Measurements from ENCODE around the gene MARVELD1.

Gene MARVELD1

GRCh38 chr10:97669571-97669970 lies 44.0 kb upstream of the MARVELD1 start:
- H3K27me3 ChIP-seq (ENCODE audit: low read depth, low read length): no peaks in the 10 kb centered on the region
- H3K4me3 ChIP-seq (ENCODE audit: low read length): no peak overlapping the region
- no peak overlapping the region for H3K9ac ChIP-seq (ENCODE audit: low read length)
- no peaks in the 10 kb centered on the region for H4K20me1 ChIP-seq (ENCODE audit: insufficient read depth, low read length)
- no peak overlapping the region for H2AFZ ChIP-seq (ENCODE audit: low read depth, low read length)
- H3K36me3 ChIP-seq (replicated peaks; ENCODE audit: low read depth, low read length): peaks cover 9% of the 10 kb centered on the region
- no peak overlapping the region for H3K27ac ChIP-seq (ENCODE audit: low read length)
- H3K4me2 ChIP-seq (ENCODE audit: low read length): no peak overlapping the region
- no peaks in the 10 kb centered on the region for H3K4me1 ChIP-seq (ENCODE audit: low read length)
- TF ChIP-seq CTCF (IDR thresholded peaks at IDR 0.05; ENCODE audit: low read depth, low read length): no peak
- TF ChIP-seq EZH2phosphoT487 (IDR thresholded peaks at IDR 0.05; ENCODE audit: low read depth): no peak
- H3K9me3 ChIP-seq (ENCODE audit: insufficient read depth, low read length): no peaks in the 10 kb centered on the region
- H3K79me2 ChIP-seq (ENCODE audit: low read length): no peaks in the 10 kb centered on the region

GRCh38 chr10:97673736-97674525 lies 39.6 kb upstream of the MARVELD1 start:
- Histone ChIP-seq H3K9ac (ENCODE audit: low read length) (no peak overlapping the region), H3K79me2 (ENCODE audit: low read length) (no peaks in the 10 kb centered on the region), H3K36me3 (replicated peaks; ENCODE audit: low read depth, low read length) (peaks cover 8% of the 10 kb centered on the region), H3K27ac (ENCODE audit: low read length) (no peak overlapping the region), H3K27me3 (ENCODE audit: low read depth, low read length) (no peaks in the 10 kb centered on the region), H4K20me1 (ENCODE audit: insufficient read depth, low read length) (0 out of 2 replicates have a peak, but pooled peaks cover 4% of the 10 kb centered on the region), H2AFZ (ENCODE audit: low read depth, low read length) (no peak overlapping the region), H3K4me2 (ENCODE audit: low read length) (no peak overlapping the region), H3K9me3 (ENCODE audit: insufficient read depth, low read length) (no peaks in the 10 kb centered on the region), H3K4me3 (ENCODE audit: low read length) (no peak overlapping the region), H3K4me1 (ENCODE audit: low read length) (peaks cover 8% of the 10 kb centered on the region)
- TF ChIP-seq CTCF (IDR thresholded peaks at IDR 0.05; ENCODE audit: low read depth, low read length): no peak
- no peak for TF ChIP-seq EZH2phosphoT487 (IDR thresholded peaks at IDR 0.05; ENCODE audit: low read depth)

- H3K27me3 ChIP-seq (ENCODE audit: low read depth, low read length): no peaks in the 10 kb centered on the region
- H3K36me3 ChIP-seq (replicated peaks; ENCODE audit: low read depth, low read length): peaks cover 6% of the 10 kb centered on the region
- 0 out of 2 replicates have a peak, but pooled peaks cover 4% of the 10 kb centered on the region for H4K20me1 ChIP-seq (ENCODE audit: insufficient read depth, low read length)
- H3K9ac ChIP-seq (ENCODE audit: low read length): no peak overlapping the region
- H2AFZ ChIP-seq (ENCODE audit: low read depth, low read length): no peak overlapping the region
- TF ChIP-seq EZH2phosphoT487 (IDR thresholded peaks at IDR 0.05; ENCODE audit: low read depth): no peak
- no peak for TF ChIP-seq CTCF (IDR thresholded peaks at IDR 0.05; ENCODE audit: low read depth, low read length)
- peaks cover 8% of the 10 kb centered on the region for H3K4me1 ChIP-seq (ENCODE audit: low read length)
- no peak overlapping the region for H3K4me3 ChIP-seq (ENCODE audit: low read length)
- no peak overlapping the region for H3K27ac ChIP-seq (ENCODE audit: low read length)
- H3K79me2 ChIP-seq (ENCODE audit: low read length): no peaks in the 10 kb centered on the region
- no peaks in the 10 kb centered on the region for H3K9me3 ChIP-seq (ENCODE audit: insufficient read depth, low read length)
- no peak overlapping the region for H3K4me2 ChIP-seq (ENCODE audit: low read length)
These were observed 38.3 kb upstream of the MARVELD1 start for GRCh38 chr10:97675222-97675621.

GRCh38 chr10:97676770-97677581 lies 36.6 kb upstream of the MARVELD1 start:
- no peak overlapping the region for H3K9ac ChIP-seq (ENCODE audit: low read length)
- no peaks in the 10 kb centered on the region for H3K27me3 ChIP-seq (ENCODE audit: low read depth, low read length)
- no peak overlapping the region for H2AFZ ChIP-seq (ENCODE audit: low read depth, low read length)
- peaks cover 8% of the 10 kb centered on the region for H3K4me1 ChIP-seq (ENCODE audit: low read length)
- H3K27ac ChIP-seq (ENCODE audit: low read length): no peak overlapping the region
- no peaks in the 10 kb centered on the region for H3K9me3 ChIP-seq (ENCODE audit: insufficient read depth, low read length)
- TF ChIP-seq CTCF (IDR thresholded peaks at IDR 0.05; ENCODE audit: low read depth, low read length) (peak; percentile 51), EZH2phosphoT487 (IDR thresholded peaks at IDR 0.05; ENCODE audit: low read depth) (no peak)
- no peaks in the 10 kb centered on the region for H3K79me2 ChIP-seq (ENCODE audit: low read length)
- H3K36me3 ChIP-seq (replicated peaks; ENCODE audit: low read depth, low read length): peaks cover 6% of the 10 kb centered on the region
- H3K4me2 ChIP-seq (ENCODE audit: low read length): no peak overlapping the region
- H4K20me1 ChIP-seq (ENCODE audit: insufficient read depth, low read length): 0 out of 2 replicates have a peak, but pooled peaks cover 4% of the 10 kb centered on the region
- no peak overlapping the region for H3K4me3 ChIP-seq (ENCODE audit: low read length)
